HepG2 (cell line): ENCODE data around the gene UNC5B. TPM values are rescaled to one million over a fixed set of nuclear protein-coding genes. Genes with fewer than 3 reads are reported as not detected.
A peak's percentile ranks its signal among the peaks of the same experiment; 100 is the strongest.

Experiments
- CCAR2 ChIP-seq: fragments of 200-400 bp; formaldehyde crosslinking; optimal IDR thresholded peaks from 2 replicates; pipeline ENCODE3; 2018; ENCODE audit warnings: low read depth, mild to moderate bottlenecking, low read length, moderate library complexity
- GABPA ChIP-seq, 2 experiments: IDR thresholded peaks; 2 replicates each; pipeline ENCODE4 v1.6.1; 2011 to 2016; ENCODE audit warnings: low read depth in 2 of 2, low read length in 1 of 2, missing biosample characterization in 1 of 2, missing genetic modification characterization in 1 of 2
- MATR3 ChIP-seq: sonication (generic); formaldehyde crosslinking; IDR thresholded peaks from 2 replicates; pipeline ENCODE4 v1.4.0; 2020; ENCODE audit warnings: missing genetic modification reagents
- MYPOP ChIP-seq: sonication (generic); formaldehyde crosslinking; IDR thresholded peaks from 2 replicates; pipeline ENCODE4 v1.8.1; 2023; ENCODE audit warnings: mild to moderate bottlenecking, moderate library complexity, missing genetic modification reagents
- NCOA5 ChIP-seq: sonication (generic); formaldehyde crosslinking; IDR thresholded peaks from 2 replicates; pipeline ENCODE4 v1.4.0; 2020; ENCODE audit warnings: missing genetic modification reagents
- NFE2 ChIP-seq: sonication (generic); formaldehyde crosslinking; IDR thresholded peaks from 2 replicates; pipeline ENCODE4 v1.4.0; 2020; ENCODE audit warnings: missing genetic modification reagents
- NFIC ChIP-seq: IDR thresholded peaks from 2 replicates; pipeline ENCODE4 v1.6.1; 2012; ENCODE audit warnings: mild to moderate bottlenecking, low read length, inconsistent platforms
- NFYB ChIP-seq: sonication (generic); formaldehyde crosslinking; IDR thresholded peaks from 2 replicates; pipeline ENCODE4 v1.4.0; 2020; ENCODE audit warnings: missing genetic modification reagents
- PLSCR1 ChIP-seq: sonication (generic); formaldehyde crosslinking; IDR thresholded peaks from 2 replicates; pipeline ENCODE4 v1.5.0; 2020; ENCODE audit warnings: missing genetic modification reagents, mild to moderate bottlenecking, borderline replicate concordance
- RBFOX2 ChIP-seq: fragments of 200-400 bp; formaldehyde crosslinking; IDR thresholded peaks from 2 replicates; pipeline ENCODE4 v1.6.1; 2017; ENCODE audit warnings: low read depth, mild to moderate bottlenecking, low read length
- SKIL ChIP-seq: sonication (generic); formaldehyde crosslinking; IDR thresholded peaks from 2 replicates; pipeline ENCODE4 v1.8.0; 2022; ENCODE audit warnings: missing genetic modification reagents, mild to moderate bottlenecking, moderate library complexity, borderline replicate concordance
- ZNF20 ChIP-seq: sonication (generic); formaldehyde crosslinking; IDR thresholded peaks from 2 replicates; pipeline ENCODE4 v1.4.0; 2020; ENCODE audit warnings: mild to moderate bottlenecking, moderate library complexity, missing genetic modification reagents
- ZNF230 ChIP-seq: sonication (generic); formaldehyde crosslinking; IDR thresholded peaks from 2 replicates; pipeline ENCODE4 v1.4.0; 2020; ENCODE audit warnings: mild to moderate bottlenecking, missing genetic modification reagents
- ZNF3 ChIP-seq: IDR thresholded peaks from 2 replicates; pipeline ENCODE4 v1.7.0; 2017; ENCODE audit warnings: inconsistent platforms
- ZNF557 ChIP-seq: sonication (generic); formaldehyde crosslinking; IDR thresholded peaks from 2 replicates; pipeline ENCODE4 v1.4.0; 2020; ENCODE audit warnings: missing genetic modification reagents
- ZNF598 ChIP-seq: sonication (generic); formaldehyde crosslinking; IDR thresholded peaks from 2 replicates; pipeline ENCODE4 v1.5.1; 2020; ENCODE audit warnings: mild to moderate bottlenecking, missing genetic modification reagents, borderline replicate concordance
- ZNF703 ChIP-seq: sonication (generic); formaldehyde crosslinking; IDR thresholded peaks from 2 replicates; pipeline ENCODE4 v1.5.1; 2020; ENCODE audit warnings: missing genetic modification reagents, mild to moderate bottlenecking, moderate library complexity, borderline replicate concordance
- ZNF749 ChIP-seq: sonication (generic); formaldehyde crosslinking; IDR thresholded peaks from 2 replicates; pipeline ENCODE4 v1.8.0; 2022; ENCODE audit warnings: mild to moderate bottlenecking, missing genetic modification reagents, moderate library complexity, borderline replicate concordance
- ZNF775 ChIP-seq: sonication (generic); formaldehyde crosslinking; IDR thresholded peaks from 2 replicates; pipeline ENCODE4 v1.4.0; 2020; ENCODE audit warnings: missing genetic modification reagents, mild to moderate bottlenecking, moderate library complexity, borderline replicate concordance
- ZZZ3 ChIP-seq: sonication (generic); formaldehyde crosslinking; IDR thresholded peaks from 2 replicates; pipeline ENCODE4 v1.4.0; 2020; ENCODE audit warnings: missing genetic modification reagents, mild to moderate bottlenecking, borderline replicate concordance
- polyA plus RNA-seq, 8 experiments: library from polyadenylated mRNA; depleted of rRNA in 3 of 8; stranded (reverse) in 7 of 8; unstranded in 1 of 8; fragments of >200 nt; fragmentation: Illumina TruSeq in 4 of 8; extraction: Trizol in 4 of 8; gene quantifications; 2 replicates each; pipeline versions ENCODE4 v1.2.1 to v1.2.3, GENCODE V29; 2011 to 2016; ENCODE audit warnings: low read depth in 4 of 8, missing spikeins in 1 of 8, mixed read lengths in 1 of 8; ENCODE audit not compliant: insufficient read depth in 1 of 8
- total RNA-seq, 5 experiments: library from RNA; depleted of rRNA; stranded (reverse); fragments of >200 nt; fragmentation: Illumina TruSeq; extraction: Trizol; gene quantifications; 2 replicates each; pipeline ENCODE4 v1.2.3, GENCODE V29; 2016; ENCODE audit warnings: low read depth in 1 of 5

Gene UNC5B
- total and polyA plus RNA-seq, 2 of the 13 experiments (the other 11 are each of a cell fraction or from before 2014, with no cell fraction given) = 0.07 TPM

GRCh38 chr10:71347587-71348395 is 135.4 kb downstream of the UNC5B start (continued):
- peak; percentile 43; the same call in 1 of the 2 replicates for TF ChIP-seq ZNF3 (CRISPR knock-in tag)
- TF ChIP-seq CCAR2 = peak; percentile 49
- TF ChIP-seq ZNF749 (CRISPR knock-in tag) = no peak
- peak; percentile 68; the same call in 1 of the 2 replicates for TF ChIP-seq ZNF557
- 0 out of 2 replicates have a peak, but pooled peaks have one; percentile 89 for TF ChIP-seq ZNF230
- no peak for TF ChIP-seq ZNF598 (CRISPR knock-in tag)
- no peak for TF ChIP-seq PLSCR1 (CRISPR knock-in tag)
- no peak for TF ChIP-seq MATR3 (CRISPR knock-in tag)
- no peak for TF ChIP-seq ZNF775 (CRISPR knock-in tag)
- no peak for TF ChIP-seq NFYB (CRISPR knock-in tag)
- TF ChIP-seq RBFOX2 = no peak; the same call in 1 of the 2 replicates
- TF ChIP-seq NCOA5 = no peak
- TF ChIP-seq MYPOP = no peak
- TF ChIP-seq ZNF20 = no peak
- TF ChIP-seq NFIC = no peak
- TF ChIP-seq NFE2 (CRISPR knock-in tag) = no peak
- TF ChIP-seq ZZZ3 (CRISPR knock-in tag) = no peak; the same call in 1 of the 2 replicates
- no peak for TF ChIP-seq ZNF703
- peak; percentile 57 for TF ChIP-seq GABPA (IDR thresholded peaks at IDR 0.05; ENCODE audit: low read depth, low read length)
- peak; percentile 85 for TF ChIP-seq GABPA (CRISPR knock-in tag; IDR thresholded peaks at IDR 0.05; ENCODE audit: low read depth)
- TF ChIP-seq SKIL (CRISPR knock-in tag) = peak; percentile 79
